ENCODE measurements around the gene OPTN. TPM values are rescaled to one million over a fixed set of nuclear protein-coding genes. Genes with fewer than 3 reads are reported as not detected.
A peak's percentile ranks its signal among the peaks of the same experiment; 100 is the strongest.

The OPTN gene
- total RNA-seq (2021; fragmentation: NEBNext Ultra II Directional; extraction: Animal tissue kit (Norgen Biotek cat#: 25700)) (17.7 and 20.1 TPM in 2 replicates), polyA plus RNA-seq (2011; rRNA removed) (4.8 and 7.2 TPM in 2 replicates), polyA minus RNA-seq (2011; rRNA and poly(A)+ RNA removed) (4.4 and 9.6 TPM in 2 replicates)
- polyA plus RNA-seq (2011; cell fraction: cytosol; rRNA removed): 9.7 TPM
- 14.6 TPM for polyA plus RNA-seq (2011; cell fraction: nucleus; rRNA removed)
- 21.9 to 32.7 TPM (median 27.6 TPM) in 4 replicates for polyA plus RNA-seq (2012, experiment 1 of 2)
- polyA plus RNA-seq (2012, experiment 2 of 2): 1.1 TPM
- polyA plus RNA-seq (2013, experiment 1 of 2): 4.4 TPM
- polyA plus RNA-seq (2013, experiment 2 of 2): 4.3 TPM
- 7.4 TPM for polyA minus RNA-seq (2011; cell fraction: cytosol; rRNA and poly(A)+ RNA removed)
- 16.2 TPM for polyA minus RNA-seq (2011; cell fraction: nucleus; rRNA and poly(A)+ RNA removed)
- long read RNA-seq, experiment 1, partial matches to known transcripts: 2 of 3 reads
- long read RNA-seq, experiment 1, other reads (novel, unspliced or antisense): 0 of 3 reads
- long read RNA-seq, experiment 2, transcript OPTN-205 (14 exons, 3,321 nt): major isoform, 6 of 16 reads
- long read RNA-seq, experiment 2, partial matches to known transcripts: 8 of 16 reads
- long read RNA-seq, experiment 2, other reads (novel, unspliced or antisense): 2 of 16 reads

DNA sequence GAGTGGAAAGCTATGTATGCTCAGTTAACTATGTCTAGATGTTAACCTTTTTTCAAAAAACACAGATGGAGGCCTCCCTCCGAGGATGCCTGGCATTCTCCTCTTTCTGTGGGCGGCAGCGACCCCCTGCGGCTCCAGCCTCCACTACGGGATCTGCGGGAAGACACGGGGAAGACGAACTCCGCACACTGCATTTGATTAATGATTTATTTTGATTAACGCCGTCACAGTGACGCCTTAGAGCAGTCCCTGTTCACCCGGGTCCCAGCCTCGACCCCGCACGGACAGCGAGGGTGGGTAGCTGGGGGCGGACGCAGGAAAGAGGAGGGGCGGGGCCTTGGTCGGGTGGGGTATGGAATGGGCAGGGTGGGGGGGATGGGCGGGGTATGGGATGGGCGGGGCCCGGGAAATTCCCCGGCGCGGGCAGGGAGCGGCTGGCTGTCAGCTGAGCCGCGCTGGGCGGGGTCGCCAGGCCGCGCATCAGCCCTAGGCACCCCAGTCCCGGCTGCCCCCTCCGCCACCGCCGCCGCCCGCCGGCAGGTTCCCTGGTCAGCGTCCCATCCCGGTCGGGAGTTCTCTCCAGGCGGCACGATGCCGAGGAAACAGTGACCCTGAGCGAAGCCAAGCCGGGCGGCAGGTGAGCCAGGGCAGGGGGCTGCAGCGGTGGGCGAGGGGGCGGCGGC is at the start of gene OPTN:
TSS of gene OPTN (plus strand) at position 498 of the 683 bp plus-strand sequence. CDS start 8,960 bp downstream, outside the sequence.
- Histone ChIP-seq H4K91ac (replicated peaks; ENCODE audit: insufficient read length, low read length) (no peak within 1 kb of the TSS), H3K27me3 (replicated peaks in 1 of 4; ENCODE audit: control insufficient read depth in 3 of 4, extremely low read depth in 1 of 4, insufficient read depth in 3 of 4, low read length in 3 of 4) (no peaks in the 10 kb centered on the region; a peak in 1 of 7 replicates), H3K79me2 (ENCODE audit: control insufficient read depth in 1 of 2, insufficient read depth in 2 of 2, low read length in 2 of 2) (peaks cover 0 to 5% of the 10 kb centered on the region in 2 experiments; a peak in 1 of 4 replicates), H3K23ac (ENCODE audit: insufficient read length) (no peak within 1 kb of the TSS), H2AFZ (ENCODE audit: low read length) (peak within 1 kb of the TSS; percentile 60; the same call in 1 of the 2 replicates), H4K20me1 (replicated peaks in 1 of 2; ENCODE audit: control insufficient read depth in 1 of 2, insufficient read depth in 2 of 2, low read length in 2 of 2) (no peaks in the 10 kb centered on the region), H3K9ac (replicated peaks in 1 of 4; ENCODE audit: extremely low read depth in 1 of 4, low read depth in 3 of 4, low read length in 3 of 4) (peak within 1 kb of the TSS in 3 of 4 experiments; percentile 38 to 55 (median 45); a peak in 5 of 7 replicates), H4K8ac (ENCODE audit: extremely low read depth, insufficient read depth, low read length) (peak within 1 kb of the TSS; percentile 80; the same call in 1 of the 2 replicates), H3K9me3 (ENCODE audit: insufficient read depth in 2 of 2, low read depth in 1 of 2, low read length in 1 of 2) (no peaks in the 10 kb centered on the region), H3K36me3 (ENCODE audit: control insufficient read depth in 2 of 4, insufficient read depth in 4 of 4, low read length in 3 of 4) (no peaks in the 10 kb centered on the region), H4K5ac (ENCODE audit: insufficient read length, low read depth, low read length) (peak within 1 kb of the TSS; percentile 77), H3K4me3 (ENCODE audit: extremely low read depth in 1 of 4, insufficient read depth in 2 of 4, low read depth in 3 of 4, low read length in 4 of 4) (peak within 1 kb of the TSS; percentile 54 to 87 (median 82)), H2AK5ac (ENCODE audit: low read depth, low read length) (no peak within 1 kb of the TSS), H3K23me2 (ENCODE audit: low read depth, low read length) (peaks cover 5% of the 10 kb centered on the region), H3K14ac (ENCODE audit: insufficient read length) (no peak within 1 kb of the TSS), H2BK20ac (ENCODE audit: low read length) (0 out of 2 replicates have a peak within 1 kb of the TSS, but pooled peaks have one; percentile 69), H2BK15ac (ENCODE audit: low read length) (0 out of 2 replicates have a peak within 1 kb of the TSS, but pooled peaks have one; percentile 77), H3K18ac (ENCODE audit: extremely low read depth, low read length) (peak within 1 kb of the TSS; percentile 84; the same call in 1 of the 2 replicates), H3K4me1 (replicated peaks in 1 of 4; ENCODE audit: control insufficient read depth in 3 of 4, insufficient read depth in 4 of 4, low read length in 3 of 4) (peaks cover 0 to 3% (median 2%) of the 10 kb centered on the region in 4 experiments; a peak in 3 of 7 replicates), H2BK120ac (replicated peaks; ENCODE audit: low read depth, low read length) (peak within 1 kb of the TSS; percentile 27), H3K56ac (replicated peaks; ENCODE audit: insufficient read length, low read depth, low read length) (peak within 1 kb of the TSS; percentile 55), H2BK12ac (ENCODE audit: low read depth, low read length) (0 out of 2 replicates have a peak within 1 kb of the TSS, but pooled peaks have one; percentile 41), H3K4me2 (ENCODE audit: insufficient read depth in 1 of 2, low read depth in 2 of 2, low read length in 2 of 2) (peak within 1 kb of the TSS; percentile 89 to 93), H2BK5ac (ENCODE audit: low read depth, low read length) (peak within 1 kb of the TSS; percentile 82; the same call in 1 of the 2 replicates), H3K4ac (replicated peaks; ENCODE audit: insufficient read length, low read depth, low read length) (peak within 1 kb of the TSS; percentile 76), H3K27ac (ENCODE audit: low read depth, low read length) (no peak within 1 kb of the TSS), H3K79me1 (ENCODE audit: low read depth, low read length) (no peaks in the 10 kb centered on the region)
- CTCF ChIA-PET (ENCODE audit: partially characterized antibody): interaction anchor here (0.5 to 4.2 kb wide), 12 partner anchors 9 to 481 kb away, joined by 3 to 28 read pairs (median 3); no protein-coding TSS in a partner anchor
- POLR2A ChIA-PET (ENCODE audit: partially characterized antibody): interaction anchor here (1.0 to 1.3 kb wide), 3 partner anchors 10 to 202 kb away, joined by 3 to 5 read pairs (median 3); no protein-coding TSS in a partner anchor
- 1% methylated on average over 20 of the region's 54 CpGs; no CpG with 5 or more reads in 1 of the 2 experiments for WGBS, 2 experiments (ENCODE audit: extremely low coverage in 1 of 2, insufficient coverage in 1 of 2, insufficient read length in 1 of 2, insufficient replicate concordance in 2 of 2, low coverage in 1 of 2, low lambda C conversion rate in 2 of 2, missing lambda C conversion rate in 1 of 2)
- FAIRE-seq (peak; percentile 7), DNase-seq (ENCODE audit: low read depth in 1 of 2, low spot score in 2 of 2) (peak; percentile 21 to 88)
- TF ChIP-seq ASH2L (IDR thresholded peaks at IDR 0.05; ENCODE audit: low read length) (peak; percentile 36), TCF12 (IDR thresholded peaks at IDR 0.05; ENCODE audit: low read depth, low read length) (no peak), RAD21 (IDR thresholded peaks at IDR 0.05 in 1 of 2, conservative IDR thresholded peaks at IDR 0.05 in 1 of 2; ENCODE audit: low read depth in 2 of 2, low read length in 2 of 2) (peak; percentile 46 to 54), RXRA (IDR thresholded peaks at IDR 0.05; ENCODE audit: insufficient read depth, low read depth, low read length) (no peak)
- TF ChIP-seq, protein P1, sequence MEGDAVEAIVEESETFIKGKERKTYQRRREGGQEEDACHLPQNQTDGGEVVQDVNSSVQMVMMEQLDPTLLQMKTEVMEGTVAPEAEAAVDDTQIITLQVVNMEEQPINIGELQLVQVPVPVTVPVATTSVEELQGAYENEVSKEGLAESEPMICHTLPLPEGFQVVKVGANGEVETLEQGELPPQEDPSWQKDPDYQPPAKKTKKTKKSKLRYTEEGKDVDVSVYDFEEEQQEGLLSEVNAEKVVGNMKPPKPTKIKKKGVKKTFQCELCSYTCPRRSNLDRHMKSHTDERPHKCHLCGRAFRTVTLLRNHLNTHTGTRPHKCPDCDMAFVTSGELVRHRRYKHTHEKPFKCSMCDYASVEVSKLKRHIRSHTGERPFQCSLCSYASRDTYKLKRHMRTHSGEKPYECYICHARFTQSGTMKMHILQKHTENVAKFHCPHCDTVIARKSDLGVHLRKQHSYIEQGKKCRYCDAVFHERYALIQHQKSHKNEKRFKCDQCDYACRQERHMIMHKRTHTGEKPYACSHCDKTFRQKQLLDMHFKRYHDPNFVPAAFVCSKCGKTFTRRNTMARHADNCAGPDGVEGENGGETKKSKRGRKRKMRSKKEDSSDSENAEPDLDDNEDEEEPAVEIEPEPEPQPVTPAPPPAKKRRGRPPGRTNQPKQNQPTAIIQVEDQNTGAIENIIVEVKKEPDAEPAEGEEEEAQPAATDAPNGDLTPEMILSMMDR (IDR thresholded peaks at IDR 0.05; ENCODE audit: control extremely low read depth in 1 of 3, insufficient read depth in 1 of 3, low read depth in 1 of 3, low read length in 3 of 3): peak in 2 of 3 experiments; percentile 43 to 56; a peak in 3 of 4 replicates

Measured in H1 (cell line).